WTC11 (cell line): ENCODE measurements around the gene GPR150. TPM values are rescaled to one million over a fixed set of nuclear protein-coding genes. Genes with fewer than 3 reads are reported as not detected.

ENCODE experiments used
- ATAC-seq: fragments of 200-7000 bp; cut with Tn5 transposase; 2 replicates; pipeline ENCODE4 v1.10.0; 2021; ENCODE audit warnings: mild to moderate bottlenecking, moderate library complexity
- CTCF ChIA-PET: fragments of 300-600 bp; sonication (Branson Sonifier 250); formaldehyde crosslinking; loops from one replicate; lab custom pipeline; 2021; ENCODE audit warnings: antibody characterized with exemption; lab: Charles Lee
- POLR2A ChIA-PET: fragments of 350-600 bp; sonication (Branson Sonifier 250); formaldehyde crosslinking; loops from one replicate; lab custom pipeline; 2021; ENCODE audit warnings: antibody characterized with exemption; lab: Charles Lee
- DNase-seq: peaks from one replicate; pipeline ENCODE4 v3.0.0; 2021; ENCODE audit warnings: low spot score
- H3K27ac Mint-ChIP-seq: 2 replicates; pipeline ENCODE4 v1.8.0; 2021; ENCODE audit warnings: mixed read lengths
- H3K27me3 Mint-ChIP-seq: 2 replicates; pipeline ENCODE4 v1.8.0; 2021; ENCODE audit warnings: low read depth, mild to moderate bottlenecking, moderate library complexity, mixed read lengths
- H3K36me3 Mint-ChIP-seq: 2 replicates; pipeline ENCODE4 v1.8.0; 2021; ENCODE audit warnings: mixed read lengths
- H3K4me1 Mint-ChIP-seq: 2 replicates; pipeline ENCODE4 v1.8.0; 2022; ENCODE audit warnings: mixed read lengths
- H3K4me3 Mint-ChIP-seq: 2 replicates; pipeline ENCODE4 v1.8.0; 2021; ENCODE audit warnings: mild to moderate bottlenecking, moderate library complexity, mixed read lengths
- H3K9me3 Mint-ChIP-seq: 2 replicates; pipeline ENCODE4 v1.8.0; 2021; ENCODE audit warnings: mixed read lengths
- ARID4B ChIP-seq: sonication (generic); formaldehyde crosslinking; IDR thresholded peaks from 2 replicates; pipeline ENCODE4 v1.8.0; 2023; ENCODE audit warnings: missing genetic modification reagents, mild to moderate bottlenecking, borderline replicate concordance
- E2F5 ChIP-seq: sonication (generic); formaldehyde crosslinking; IDR thresholded peaks from 2 replicates; pipeline ENCODE4 v1.8.1; 2022; ENCODE audit warnings: mild to moderate bottlenecking, moderate library complexity, missing genetic modification reagents
- MLX ChIP-seq: sonication (generic); formaldehyde crosslinking; IDR thresholded peaks from 2 replicates; pipeline ENCODE4 v1.8.1; 2023; ENCODE audit warnings: mild to moderate bottlenecking, missing genetic modification reagents, moderate library complexity
- NFYB ChIP-seq: sonication (generic); formaldehyde crosslinking; conservative IDR thresholded peaks from 2 replicates; pipeline ENCODE4 v1.8.0; 2022; ENCODE audit warnings: low read depth, missing genetic modification reagents
- TCF7 ChIP-seq: sonication (generic); formaldehyde crosslinking; IDR thresholded peaks from 2 replicates; pipeline ENCODE4 v1.8.0; 2022; ENCODE audit warnings: mild to moderate bottlenecking, low read depth, missing genetic modification reagents, moderate library complexity
- TEAD4 ChIP-seq: sonication (generic); formaldehyde crosslinking; IDR thresholded peaks from 2 replicates; pipeline ENCODE4 v1.8.0; 2022; ENCODE audit warnings: mild to moderate bottlenecking, missing genetic modification reagents
- ZBTB21 ChIP-seq: sonication (generic); formaldehyde crosslinking; IDR thresholded peaks from 2 replicates; pipeline ENCODE4 v1.8.1; 2023; ENCODE audit warnings: mild to moderate bottlenecking, missing genetic modification reagents, borderline replicate concordance
- ZNF121 ChIP-seq: sonication (generic); formaldehyde crosslinking; IDR thresholded peaks from 2 replicates; pipeline ENCODE4 v1.8.0; 2023; ENCODE audit warnings: missing genetic modification reagents
- ZNF219 ChIP-seq: sonication (generic); formaldehyde crosslinking; IDR thresholded peaks from 2 replicates; pipeline ENCODE4 v1.8.0; 2023; ENCODE audit warnings: missing genetic modification reagents, mild to moderate bottlenecking, borderline replicate concordance
- total RNA-seq: library from RNA; stranded (reverse); gene quantifications from 3 replicates; pipeline ENCODE4 v1.2.3, GENCODE V29; 2021
- TF ChIP-seq, protein P1 (sequence below): fragments of 250-450 bp; sonication (Bioruptor Pico); IDR thresholded peaks from 2 replicates; pipeline ENCODE4 v1.9.0; 2021; ENCODE audit warnings: mild to moderate bottlenecking, borderline replicate concordance
- TF ChIP-seq, protein P2 (sequence below): sonication (generic); formaldehyde crosslinking; IDR thresholded peaks from 2 replicates; pipeline ENCODE4 v1.8.0; 2023; ENCODE audit warnings: missing genetic modification reagents
- TF ChIP-seq, protein P3 (sequence below): sonication (generic); formaldehyde crosslinking; IDR thresholded peaks from 2 replicates; pipeline ENCODE4 v1.8.1; 2023; ENCODE audit warnings: mild to moderate bottlenecking, missing genetic modification reagents, moderate library complexity

GPR150 gene
- total RNA-seq, 1 experiment from 2014 or later, result 0.13 TPM

DNA sequence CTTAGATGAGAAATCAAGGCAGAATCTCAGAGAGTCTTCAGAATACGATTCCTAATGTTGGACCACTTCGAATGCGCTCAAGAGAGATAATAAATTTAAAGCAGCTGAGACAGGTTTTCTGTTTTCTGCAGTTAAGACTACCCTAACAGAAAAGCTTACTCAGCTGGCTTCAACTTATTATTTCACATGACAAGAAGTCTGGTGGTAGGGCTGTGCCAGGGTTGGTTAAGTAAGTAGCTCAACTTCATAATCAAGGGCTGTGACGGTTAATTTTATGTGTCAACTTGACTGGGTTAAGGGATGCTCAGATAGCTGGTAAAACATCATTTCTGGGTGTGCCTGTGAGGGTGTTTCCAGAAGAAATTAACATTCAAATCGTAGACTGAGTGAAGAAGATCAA lies 3.8 kb downstream of the GPR150 start (continued):
- TF ChIP-seq E2F5 (CRISPR knock-in tag) (no peak), ZNF121 (no peak), TEAD4 (CRISPR knock-in tag) (no peak), MLX (CRISPR knock-in tag) (no peak), TCF7 (no peak), ARID4B (CRISPR knock-in tag) (no peak), ZNF219 (CRISPR knock-in tag) (no peak)
- TF ChIP-seq, protein P1, sequence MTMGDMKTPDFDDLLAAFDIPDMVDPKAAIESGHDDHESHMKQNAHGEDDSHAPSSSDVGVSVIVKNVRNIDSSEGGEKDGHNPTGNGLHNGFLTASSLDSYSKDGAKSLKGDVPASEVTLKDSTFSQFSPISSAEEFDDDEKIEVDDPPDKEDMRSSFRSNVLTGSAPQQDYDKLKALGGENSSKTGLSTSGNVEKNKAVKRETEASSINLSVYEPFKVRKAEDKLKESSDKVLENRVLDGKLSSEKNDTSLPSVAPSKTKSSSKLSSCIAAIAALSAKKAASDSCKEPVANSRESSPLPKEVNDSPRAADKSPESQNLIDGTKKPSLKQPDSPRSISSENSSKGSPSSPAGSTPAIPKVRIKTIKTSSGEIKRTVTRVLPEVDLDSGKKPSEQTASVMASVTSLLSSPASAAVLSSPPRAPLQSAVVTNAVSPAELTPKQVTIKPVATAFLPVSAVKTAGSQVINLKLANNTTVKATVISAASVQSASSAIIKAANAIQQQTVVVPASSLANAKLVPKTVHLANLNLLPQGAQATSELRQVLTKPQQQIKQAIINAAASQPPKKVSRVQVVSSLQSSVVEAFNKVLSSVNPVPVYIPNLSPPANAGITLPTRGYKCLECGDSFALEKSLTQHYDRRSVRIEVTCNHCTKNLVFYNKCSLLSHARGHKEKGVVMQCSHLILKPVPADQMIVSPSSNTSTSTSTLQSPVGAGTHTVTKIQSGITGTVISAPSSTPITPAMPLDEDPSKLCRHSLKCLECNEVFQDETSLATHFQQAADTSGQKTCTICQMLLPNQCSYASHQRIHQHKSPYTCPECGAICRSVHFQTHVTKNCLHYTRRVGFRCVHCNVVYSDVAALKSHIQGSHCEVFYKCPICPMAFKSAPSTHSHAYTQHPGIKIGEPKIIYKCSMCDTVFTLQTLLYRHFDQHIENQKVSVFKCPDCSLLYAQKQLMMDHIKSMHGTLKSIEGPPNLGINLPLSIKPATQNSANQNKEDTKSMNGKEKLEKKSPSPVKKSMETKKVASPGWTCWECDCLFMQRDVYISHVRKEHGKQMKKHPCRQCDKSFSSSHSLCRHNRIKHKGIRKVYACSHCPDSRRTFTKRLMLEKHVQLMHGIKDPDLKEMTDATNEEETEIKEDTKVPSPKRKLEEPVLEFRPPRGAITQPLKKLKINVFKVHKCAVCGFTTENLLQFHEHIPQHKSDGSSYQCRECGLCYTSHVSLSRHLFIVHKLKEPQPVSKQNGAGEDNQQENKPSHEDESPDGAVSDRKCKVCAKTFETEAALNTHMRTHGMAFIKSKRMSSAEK, result no peak
- TF ChIP-seq, protein P2, sequence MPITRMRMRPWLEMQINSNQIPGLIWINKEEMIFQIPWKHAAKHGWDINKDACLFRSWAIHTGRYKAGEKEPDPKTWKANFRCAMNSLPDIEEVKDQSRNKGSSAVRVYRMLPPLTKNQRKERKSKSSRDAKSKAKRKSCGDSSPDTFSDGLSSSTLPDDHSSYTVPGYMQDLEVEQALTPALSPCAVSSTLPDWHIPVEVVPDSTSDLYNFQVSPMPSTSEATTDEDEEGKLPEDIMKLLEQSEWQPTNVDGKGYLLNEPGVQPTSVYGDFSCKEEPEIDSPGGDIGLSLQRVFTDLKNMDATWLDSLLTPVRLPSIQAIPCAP (CRISPR knock-in tag), result no peak
- TF ChIP-seq, all 79 proteins: peak for 0

GRCh38 chr5:95624368-95624767 lies 4.5 kb downstream of the GPR150 start:
- CTCF ChIA-PET, result no interaction called here
- Mint-ChIP-seq H3K36me3 (peaks cover 20% of the 10 kb centered on the region), H3K27me3 (peaks cover 40% of the 10 kb centered on the region), H3K9me3 (peaks cover 33% of the 10 kb centered on the region), H3K4me1 (peaks cover 18% of the 10 kb centered on the region), H3K4me3 (no peak overlapping the region), H3K27ac (no peak overlapping the region)
- no peak for TF ChIP-seq NFYB
- ATAC-seq, result no peak
- no peak for DNase-seq
- POLR2A ChIA-PET, result no interaction called here

DNA sequence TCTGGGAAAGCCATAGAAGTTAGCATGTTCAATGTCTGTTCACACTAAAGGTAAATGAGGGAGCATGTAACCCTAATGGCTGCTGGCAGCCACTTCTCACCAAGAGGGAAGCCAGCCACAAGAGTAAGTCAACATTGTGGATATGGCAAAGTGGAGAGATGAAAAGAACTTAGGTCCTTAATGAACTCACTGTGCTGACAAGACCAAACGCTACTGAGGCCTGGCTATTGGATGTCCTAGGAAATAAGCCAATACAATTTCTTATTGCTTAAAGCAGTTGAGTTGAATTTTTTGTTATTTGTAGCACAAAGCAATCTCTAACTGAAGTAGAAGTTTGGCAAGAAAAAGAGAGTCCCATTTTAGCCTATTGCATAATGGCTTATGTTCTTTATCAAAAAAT lies 6.8 kb downstream of the GPR150 start:
- CTCF ChIA-PET, result no interaction called here

More for the DNA sequence above, 6.8 kb downstream of the GPR150 start:
- Mint-ChIP-seq H3K4me3 (no peak overlapping the region), H3K9me3 (peaks cover 47% of the 10 kb centered on the region), H3K27me3 (peaks cover 23% of the 10 kb centered on the region), H3K4me1 (peaks cover 9% of the 10 kb centered on the region), H3K27ac (no peak overlapping the region), H3K36me3 (peaks cover 30% of the 10 kb centered on the region)
- ATAC-seq (no peak), DNase-seq (no peak)
- no peak for TF ChIP-seq ZNF219 (CRISPR knock-in tag)
- no peak for TF ChIP-seq ZBTB21 (CRISPR knock-in tag)
- no peak for TF ChIP-seq MLX (CRISPR knock-in tag)
- TF ChIP-seq, protein P3, sequence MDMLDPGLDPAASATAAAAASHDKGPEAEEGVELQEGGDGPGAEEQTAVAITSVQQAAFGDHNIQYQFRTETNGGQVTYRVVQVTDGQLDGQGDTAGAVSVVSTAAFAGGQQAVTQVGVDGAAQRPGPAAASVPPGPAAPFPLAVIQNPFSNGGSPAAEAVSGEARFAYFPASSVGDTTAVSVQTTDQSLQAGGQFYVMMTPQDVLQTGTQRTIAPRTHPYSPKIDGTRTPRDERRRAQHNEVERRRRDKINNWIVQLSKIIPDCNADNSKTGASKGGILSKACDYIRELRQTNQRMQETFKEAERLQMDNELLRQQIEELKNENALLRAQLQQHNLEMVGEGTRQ (CRISPR knock-in tag), result no peak
- POLR2A ChIA-PET, result no interaction called here
